Right lobe of liver (tissue), 6 donors: ENCODE results near the gene LGALS16. TPM values are rescaled to one million over a fixed set of nuclear protein-coding genes. Genes with fewer than 3 reads are reported as not detected.

ENCODE experiments used
- ATAC-seq, 4 donors: fragments of 200-7000 bp; cut with Tn5 transposase; one replicate each; pipeline ENCODE4 v1.9.1; 2020; ENCODE audit warnings: mild to moderate bottlenecking in 4 of 4, moderate library complexity in 4 of 4
- DNase-seq, 3 donors: peaks; one replicate each; pipeline ENCODE4 v3.0.0-alpha.2; 2020
- H3K27ac ChIP-seq, 3 donors: fragments of 200-600 bp; one replicate each; pipeline ENCODE4 v1.8.0; 2022
- H3K27me3 ChIP-seq, 2 donors: fragments of 200-600 bp; one replicate each; pipeline ENCODE4 v1.8.0; 2022
- H3K36me3 ChIP-seq, 4 donors: fragments of 200-600 bp; sonication (generic) in 1 of 4; one replicate each; pipeline versions ENCODE4 v1.5.1 to v1.8.0; 2017 to 2022; ENCODE audit warnings: control low read depth in 1 of 4
- H3K4me1 ChIP-seq, 4 donors: fragments of 200-600 bp; sonication (generic) in 1 of 4; one replicate each; pipeline versions ENCODE4 v1.5.1 to v1.8.0; 2017 to 2022; ENCODE audit warnings: control low read depth in 1 of 4
- H3K4me3 ChIP-seq, 3 donors: fragments of 200-600 bp; one replicate each; pipeline ENCODE4 v1.8.0; 2022
- H3K9me3 ChIP-seq, 4 donors: fragments of 200-600 bp; sonication (generic) in 1 of 4; one replicate each; pipeline versions ENCODE4 v1.5.1 to v1.8.0; 2017 to 2022; ENCODE audit warnings: control low read depth in 1 of 4
- CTCF ChIP-seq, 4 donors: fragments of 200-600 bp in 3 of 4; fragments of 450-650 bp in 1 of 4; IDR thresholded peaks; one replicate each; pipeline versions ENCODE4 v1.5.1 to v1.8.0; 2016 to 2022; ENCODE audit warnings: antibody characterized with exemption in 4 of 4, mild to moderate bottlenecking in 2 of 4
- POLR2A ChIP-seq: fragments of 450-650 bp; IDR thresholded peaks from one replicate; pipeline ENCODE4 v1.6.1; 2017; ENCODE audit warnings: antibody characterized with exemption, mild to moderate bottlenecking
- WGBS: methylation state at CpG from one replicate; pipeline ENCODE4 v1.1.6; 2018; ENCODE audit warnings: low coverage, low lambda C conversion rate; ENCODE audit not compliant: insufficient coverage; ENCODE audit errors: missing lambda C conversion rate; 5-methylcytosine and 5-hydroxymethylcytosine counted together
- intact Hi-C, 2 donors: fragments of 100-400 bp; cut with DNase I; formaldehyde crosslinking; loops; one replicate each; pipeline versions ENCODE4 v1.11.2 to v1.14.1; 2022
- total RNA-seq, 6 experiments: library from RNA; depleted of rRNA in 2 of 6; stranded (reverse); fragments of >200 nt in 2 of 6; fragmentation: NEBNext Ultra II Directional in 3 of 6; extraction: Animal tissue kit (Norgen Biotek cat#: 25700) in 3 of 6; gene quantifications; one replicate each; pipeline versions ENCODE4 v1.1.0 to v1.2.4, GENCODE V29; 2016 to 2023
- donor health status: DM: no; HTN: yes; CAD: no.
- donor health status: DM: no; HTN: no; CAD: no.
- donor health status: DM: no; HTN: no; CAD: no.
- donor health status: DM: no; HTN: yes; CAD: no.
- donor health status: DM: no; HTN: yes; CAD: no.

The LGALS16 gene
- total RNA-seq, 6 experiments from 2014 or later = not detected

GRCh38 chr19:39677961-39678889, 22.5 kb downstream of the LGALS16 start:
- Histone ChIP-seq H3K36me3 (no peaks in the 10 kb centered on the region), H3K4me1 (peaks cover 0 to 6% (median 0%) of the 10 kb centered on the region in 4 donors), H3K27me3 (no peaks in the 10 kb centered on the region), H3K4me3 (peak overlapping the region in 1 of 3 donors; percentile 1), H3K9me3 (no peaks in the 10 kb centered on the region), H3K27ac (peak overlapping the region in 2 of 3 donors; percentile 49 to 61)
- TF ChIP-seq POLR2A = no peak
- no peak for TF ChIP-seq CTCF (IDR thresholded peaks at IDR 0.05)
- intact Hi-C loops = loop anchor here in 1 of 2 donors (10.0 kb wide), 1 partner anchor 123 kb away; no protein-coding TSS in a partner anchor
- peak; percentile 42 to 64 (median 61) for DNase-seq
- 52% methylated on average over 6 of the region's 10 CpGs for WGBS
- ATAC-seq = peak; percentile 93 to 99 (median 98)

- Histone ChIP-seq H3K4me3 (no peak overlapping the region), H3K36me3 (no peaks in the 10 kb centered on the region), H3K27me3 (no peaks in the 10 kb centered on the region), H3K27ac (no peak overlapping the region), H3K4me1 (peaks cover 0 to 6% (median 0%) of the 10 kb centered on the region in 4 donors), H3K9me3 (no peaks in the 10 kb centered on the region)
- TF ChIP-seq CTCF (IDR thresholded peaks at IDR 0.05) (no peak), POLR2A (no peak)
- DNase-seq = no peak
- no peak for ATAC-seq
- intact Hi-C loops = loop anchor here in 1 of 2 donors (10.0 kb wide), 1 partner anchor 124 kb away; no protein-coding TSS in a partner anchor
- WGBS = 63% methylated on average over 10 of the region's 10 CpGs
Observed at GRCh38 chr19:39679056-39679790, 23.5 kb downstream of the LGALS16 start.

GRCh38 chr19:39679791-39680168, 24.1 kb downstream of the LGALS16 start:
- Histone ChIP-seq H3K27ac (no peak overlapping the region), H3K27me3 (no peaks in the 10 kb centered on the region), H3K4me1 (peaks cover 0 to 6% (median 0%) of the 10 kb centered on the region in 4 donors), H3K4me3 (no peak overlapping the region), H3K36me3 (no peaks in the 10 kb centered on the region), H3K9me3 (no peaks in the 10 kb centered on the region)
- WGBS = no CpG with 5 or more reads among the region's 3 CpGs
- DNase-seq = no peak
- ATAC-seq = no peak
- intact Hi-C loops = loop anchor here in 1 of 2 donors (10.0 kb wide), 1 partner anchor 125 kb away; no protein-coding TSS in a partner anchor
- no peak for TF ChIP-seq CTCF (IDR thresholded peaks at IDR 0.05)
- TF ChIP-seq POLR2A = no peak

- ATAC-seq (no peak), DNase-seq (no peak)
- Histone ChIP-seq H3K27ac (no peak overlapping the region), H3K27me3 (no peaks in the 10 kb centered on the region), H3K9me3 (no peaks in the 10 kb centered on the region), H3K4me1 (peaks cover 0 to 6% (median 0%) of the 10 kb centered on the region in 4 donors), H3K36me3 (no peaks in the 10 kb centered on the region), H3K4me3 (no peak overlapping the region)
- TF ChIP-seq POLR2A (no peak), CTCF (IDR thresholded peaks at IDR 0.05) (no peak)
- 80% methylated on average over 3 of the region's 3 CpGs for whole genome bisulfite sequencing
- intact Hi-C loops = no loop called here
Observed at GRCh38 chr19:39680593-39680992, 24.9 kb downstream of the LGALS16 start.
